ENCODE data around the gene ZDHHC4.

Gene ZDHHC4

GRCh38 chr7:6563936-6564770, 13.1 kb upstream of the ZDHHC4 start:
- CTCF ChIA-PET: interaction anchor here (1.3 kb wide), 1 partner anchor 47 kb away, joined by 5 read pairs; no protein-coding TSS in a partner anchor
- Histone ChIP-seq H3K4me3 (ENCODE audit: control insufficient read depth in 1 of 7, extremely low read depth in 1 of 7, insufficient read depth in 4 of 7, low read depth in 2 of 7, low read length in 6 of 7) (no peak overlapping the region), H3K27me3 (replicated peaks in 2 of 5; ENCODE audit: control insufficient read depth in 4 of 5, insufficient read depth in 5 of 5, low read length in 4 of 5) (no peaks in the 10 kb centered on the region), H3K4me1 (ENCODE audit: control extremely low read depth in 1 of 4, control insufficient read depth in 4 of 4, insufficient read depth in 4 of 4, low read length in 3 of 4) (no peaks in the 10 kb centered on the region), H3K27ac (ENCODE audit: insufficient read depth in 1 of 2, low read depth in 1 of 2, low read length in 2 of 2, poor library complexity in 1 of 2, severe bottlenecking in 2 of 2) (no peak overlapping the region), H3K9me3 (ENCODE audit: control extremely low read depth in 1 of 5, control insufficient read depth in 4 of 5, insufficient read depth in 2 of 5, low read depth in 1 of 5, low read length in 4 of 5) (no peaks in the 10 kb centered on the region), H3K36me3 (ENCODE audit: control insufficient read depth in 4 of 4, insufficient read depth in 4 of 4, low read length in 3 of 4) (no peaks in the 10 kb centered on the region)
- 89% methylated on average over 10 of the region's 12 CpGs for WGBS (ENCODE audit: insufficient coverage)
- POLR2A ChIA-PET: no interaction called here
- DNase-seq: no peak

- no peak for DNase-seq
- ChIA-PET POLR2A (interaction anchor here (0.6 kb wide), 1 partner anchor 1796 kb away, joined by 4 read pairs; no protein-coding TSS in a partner anchor), CTCF (interaction anchor here (1.0 to 1.4 kb wide), 5 partner anchors 9 to 49 kb away, joined by 3 to 7 read pairs (median 4); partner anchors contain the start of gene ZDHHC4)
- Histone ChIP-seq H3K27ac (ENCODE audit: insufficient read depth in 1 of 2, low read depth in 1 of 2, low read length in 2 of 2, poor library complexity in 1 of 2, severe bottlenecking in 2 of 2) (no peak overlapping the region), H3K27me3 (replicated peaks in 2 of 5; ENCODE audit: control insufficient read depth in 4 of 5, insufficient read depth in 5 of 5, low read length in 4 of 5) (no peaks in the 10 kb centered on the region), H3K4me1 (ENCODE audit: control extremely low read depth in 1 of 4, control insufficient read depth in 4 of 4, insufficient read depth in 4 of 4, low read length in 3 of 4) (no peaks in the 10 kb centered on the region), H3K4me3 (ENCODE audit: control insufficient read depth in 1 of 7, extremely low read depth in 1 of 7, insufficient read depth in 4 of 7, low read depth in 2 of 7, low read length in 6 of 7) (no peak overlapping the region), H3K36me3 (ENCODE audit: control insufficient read depth in 4 of 4, insufficient read depth in 4 of 4, low read length in 3 of 4) (no peaks in the 10 kb centered on the region), H3K9me3 (ENCODE audit: control extremely low read depth in 1 of 5, control insufficient read depth in 4 of 5, insufficient read depth in 2 of 5, low read depth in 1 of 5, low read length in 4 of 5) (no peaks in the 10 kb centered on the region)
- 95% methylated on average over 3 of the region's 4 CpGs for WGBS (ENCODE audit: insufficient coverage)
Measured at GRCh38 chr7:6565655-6566054, 11.6 kb upstream of the ZDHHC4 start.

- Histone ChIP-seq H3K36me3 (ENCODE audit: control insufficient read depth in 4 of 4, insufficient read depth in 4 of 4, low read length in 3 of 4) (no peaks in the 10 kb centered on the region), H3K27me3 (replicated peaks in 2 of 5; ENCODE audit: control insufficient read depth in 4 of 5, insufficient read depth in 5 of 5, low read length in 4 of 5) (no peaks in the 10 kb centered on the region), H3K4me1 (ENCODE audit: control extremely low read depth in 1 of 4, control insufficient read depth in 4 of 4, insufficient read depth in 4 of 4, low read length in 3 of 4) (no peaks in the 10 kb centered on the region), H3K27ac (ENCODE audit: insufficient read depth in 1 of 2, low read depth in 1 of 2, low read length in 2 of 2, poor library complexity in 1 of 2, severe bottlenecking in 2 of 2) (no peak overlapping the region), H3K9me3 (ENCODE audit: control extremely low read depth in 1 of 5, control insufficient read depth in 4 of 5, insufficient read depth in 2 of 5, low read depth in 1 of 5, low read length in 4 of 5) (no peaks in the 10 kb centered on the region), H3K4me3 (ENCODE audit: control insufficient read depth in 1 of 7, extremely low read depth in 1 of 7, insufficient read depth in 4 of 7, low read depth in 2 of 7, low read length in 6 of 7) (no peak overlapping the region)
- DNase-seq: no peak
- ChIA-PET POLR2A (no interaction called here), CTCF (interaction anchor here (0.9 to 1.3 kb wide), 5 partner anchors 9 to 57 kb away, joined by 3 to 6 read pairs (median 4); no protein-coding TSS in a partner anchor)
- 93% methylated on average over 2 of the region's 3 CpGs for WGBS (ENCODE audit: insufficient coverage)
Measured at GRCh38 chr7:6567886-6568285, 9.4 kb upstream of the ZDHHC4 start.

- 87% methylated on average over 5 of the region's 7 CpGs for WGBS (ENCODE audit: insufficient coverage)
- DNase-seq: no peak
- ChIA-PET POLR2A (no interaction called here), CTCF (interaction anchor here (0.6 to 10.5 kb wide), 3 partner anchors 24 to 370 kb away, joined by 3 to 93 read pairs (median 3); no protein-coding TSS in a partner anchor)
- Histone ChIP-seq H3K36me3 (ENCODE audit: control insufficient read depth in 4 of 4, insufficient read depth in 4 of 4, low read length in 3 of 4) (no peaks in the 10 kb centered on the region), H3K9me3 (ENCODE audit: control extremely low read depth in 1 of 5, control insufficient read depth in 4 of 5, insufficient read depth in 2 of 5, low read depth in 1 of 5, low read length in 4 of 5) (no peaks in the 10 kb centered on the region), H3K4me1 (ENCODE audit: control extremely low read depth in 1 of 4, control insufficient read depth in 4 of 4, insufficient read depth in 4 of 4, low read length in 3 of 4) (peaks cover 0 to 5% (median 2%) of the 10 kb centered on the region in 4 experiments), H3K27ac (ENCODE audit: insufficient read depth in 1 of 2, low read depth in 1 of 2, low read length in 2 of 2, poor library complexity in 1 of 2, severe bottlenecking in 2 of 2) (no peak overlapping the region), H3K4me3 (ENCODE audit: control insufficient read depth in 1 of 7, extremely low read depth in 1 of 7, insufficient read depth in 4 of 7, low read depth in 2 of 7, low read length in 6 of 7) (no peak overlapping the region), H3K27me3 (replicated peaks in 2 of 5; ENCODE audit: control insufficient read depth in 4 of 5, insufficient read depth in 5 of 5, low read length in 4 of 5) (no peaks in the 10 kb centered on the region)
Measured at GRCh38 chr7:6571160-6571779, 6.0 kb upstream of the ZDHHC4 start.

GRCh38 chr7:6575281-6576023, 1.8 kb upstream of the ZDHHC4 start:
- H3K9me3 ChIP-seq (ENCODE audit: control extremely low read depth in 1 of 5, control insufficient read depth in 4 of 5, insufficient read depth in 2 of 5, low read depth in 1 of 5, low read length in 4 of 5): no peaks in the 10 kb centered on the region
- WGBS (ENCODE audit: insufficient coverage): 96% methylated on average over 7 of the region's 9 CpGs
- ChIA-PET CTCF (interaction anchor here (0.6 to 10.5 kb wide), 12 partner anchors 9 to 606 kb away, joined by 3 to 93 read pairs (median 4); partner anchors contain the start of genes INTS15 and ZNF316), POLR2A (interaction anchor here (1.0 kb wide), 1 partner anchor 13 kb away, joined by 3 read pairs; no protein-coding TSS in a partner anchor)
- peaks cover 0 to 8% (median 1%) of the 10 kb centered on the region in 4 experiments for H3K36me3 ChIP-seq (ENCODE audit: control insufficient read depth in 4 of 4, insufficient read depth in 4 of 4, low read length in 3 of 4)
- H3K27ac ChIP-seq (ENCODE audit: insufficient read depth in 1 of 2, low read depth in 1 of 2, low read length in 2 of 2, poor library complexity in 1 of 2, severe bottlenecking in 2 of 2): no peak overlapping the region
- no peaks in the 10 kb centered on the region for H3K27me3 ChIP-seq (replicated peaks in 2 of 5; ENCODE audit: control insufficient read depth in 4 of 5, insufficient read depth in 5 of 5, low read length in 4 of 5)
- H3K4me3 ChIP-seq (ENCODE audit: control insufficient read depth in 1 of 7, extremely low read depth in 1 of 7, insufficient read depth in 4 of 7, low read depth in 2 of 7, low read length in 6 of 7): no peak overlapping the region
- H3K4me1 ChIP-seq (ENCODE audit: control extremely low read depth in 1 of 4, control insufficient read depth in 4 of 4, insufficient read depth in 4 of 4, low read length in 3 of 4): peaks cover 0 to 15% (median 13%) of the 10 kb centered on the region in 4 experiments
- no peak for DNase-seq

- no peaks in the 10 kb centered on the region for H3K27me3 ChIP-seq (replicated peaks in 2 of 5; ENCODE audit: control insufficient read depth in 4 of 5, insufficient read depth in 5 of 5, low read length in 4 of 5)
- H3K4me1 ChIP-seq (ENCODE audit: control extremely low read depth in 1 of 4, control insufficient read depth in 4 of 4, insufficient read depth in 4 of 4, low read length in 3 of 4): peaks cover 0 to 15% (median 13%) of the 10 kb centered on the region in 4 experiments
- H3K36me3 ChIP-seq (ENCODE audit: control insufficient read depth in 4 of 4, insufficient read depth in 4 of 4, low read length in 3 of 4): peaks cover 0 to 16% (median 6%) of the 10 kb centered on the region in 4 experiments
- ChIA-PET POLR2A (no interaction called here), CTCF (interaction anchor here (0.6 to 10.5 kb wide), 8 partner anchors 11 to 605 kb away, joined by 3 to 93 read pairs (median 4); partner anchors contain the start of gene INTS15)
- no peak for DNase-seq
- H3K9me3 ChIP-seq (ENCODE audit: control extremely low read depth in 1 of 5, control insufficient read depth in 4 of 5, insufficient read depth in 2 of 5, low read depth in 1 of 5, low read length in 4 of 5): no peaks in the 10 kb centered on the region
- 85% methylated on average over 10 of the region's 14 CpGs for WGBS (ENCODE audit: insufficient coverage)
- peak overlapping the region; percentile 46 to 68 for H3K27ac ChIP-seq (ENCODE audit: insufficient read depth in 1 of 2, low read depth in 1 of 2, low read length in 2 of 2, poor library complexity in 1 of 2, severe bottlenecking in 2 of 2)
- H3K4me3 ChIP-seq (ENCODE audit: control insufficient read depth in 1 of 7, extremely low read depth in 1 of 7, insufficient read depth in 4 of 7, low read depth in 2 of 7, low read length in 6 of 7): peak overlapping the region in 6 of 7 experiments; percentile 17 to 74 (median 61)
Measured at GRCh38 chr7:6576024-6576866, 1.0 kb upstream of the ZDHHC4 start.
